ENCODE data around the gene ARPC5L.
"Not testable (repeated sequence)": the region's sequence is repeated elsewhere in the genome, so short reads cannot be mapped to it uniquely, and the experiment has no call there.

The ARPC5L gene

DNA sequence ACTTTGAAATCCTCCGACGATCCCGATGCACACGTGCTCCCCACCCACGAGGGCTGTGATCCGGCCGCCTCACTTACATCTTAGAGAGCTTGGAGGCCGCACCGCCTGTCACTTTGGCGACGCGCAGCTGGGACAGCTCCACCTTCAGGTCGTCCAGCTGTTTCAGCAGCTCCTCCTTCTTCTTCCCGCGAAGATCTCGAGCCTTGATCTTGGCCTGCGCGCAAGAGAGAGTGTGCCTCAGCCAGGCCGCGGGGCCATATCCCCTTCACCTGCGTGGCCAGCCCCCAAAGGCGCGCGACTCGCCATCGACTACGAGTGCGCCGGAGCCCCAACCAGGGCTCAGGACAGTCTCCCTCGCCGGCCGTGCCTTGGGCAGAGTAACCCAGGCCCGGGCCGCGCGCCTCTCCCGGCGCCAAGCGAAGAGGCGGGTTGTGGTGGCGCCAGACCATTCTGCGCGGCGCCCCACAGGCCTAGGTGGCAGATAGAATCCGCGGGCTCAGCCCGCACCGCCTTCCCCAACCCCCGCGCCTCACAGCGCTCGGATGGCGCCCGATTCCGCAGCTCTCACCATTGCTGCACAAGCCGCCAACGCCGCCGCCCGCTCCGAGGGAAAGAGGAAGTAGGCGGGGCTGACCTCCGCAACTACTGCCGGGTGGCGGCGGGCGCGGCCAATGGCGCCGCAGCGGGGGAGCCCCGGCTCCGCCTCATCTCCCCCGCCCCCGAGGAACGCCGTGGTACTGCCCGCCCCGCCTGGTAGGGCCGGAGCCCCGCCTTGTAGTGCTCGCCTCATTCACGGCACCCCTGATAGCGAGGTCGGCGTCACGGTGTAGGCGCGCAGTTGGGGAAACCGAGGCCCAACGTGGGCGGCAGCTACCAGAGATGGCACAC lies at the start of gene ARPC5L, which contains the start of gene RPL35:
TSS of gene ARPC5L (plus strand) at position 789 of the 888 bp plus-strand sequence. CDS start 7,161 bp downstream, outside the sequence.
TSS of gene RPL35 (minus strand) at position 616 of the 888 bp plus-strand sequence. CDS start at position 571, 45 bp downstream.
- peak; percentile 62 for DNase-seq

DNA sequence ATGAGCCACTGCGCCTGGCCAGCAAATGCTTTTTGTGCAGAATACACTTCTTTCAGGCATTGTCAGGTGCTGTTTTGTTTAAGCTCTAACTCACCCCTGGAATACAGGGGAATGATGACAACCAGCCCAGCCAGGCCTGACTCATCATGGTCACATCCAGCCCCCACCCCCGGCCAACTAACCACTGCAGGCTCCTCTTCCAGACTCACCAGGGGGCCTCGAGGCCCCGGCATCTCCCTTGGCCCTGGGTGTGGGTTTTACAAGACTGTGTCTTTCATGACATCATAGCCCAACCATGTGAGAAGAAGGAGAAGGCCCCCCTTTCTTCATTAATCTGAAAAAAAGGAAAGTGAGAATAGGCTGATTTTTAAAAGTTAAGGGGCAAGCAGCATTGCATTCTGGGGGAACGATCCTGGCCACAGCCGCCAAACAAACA lies 49.5 kb upstream of the ARPC5L start:
- peak; percentile 4 for DNase-seq

DNA sequence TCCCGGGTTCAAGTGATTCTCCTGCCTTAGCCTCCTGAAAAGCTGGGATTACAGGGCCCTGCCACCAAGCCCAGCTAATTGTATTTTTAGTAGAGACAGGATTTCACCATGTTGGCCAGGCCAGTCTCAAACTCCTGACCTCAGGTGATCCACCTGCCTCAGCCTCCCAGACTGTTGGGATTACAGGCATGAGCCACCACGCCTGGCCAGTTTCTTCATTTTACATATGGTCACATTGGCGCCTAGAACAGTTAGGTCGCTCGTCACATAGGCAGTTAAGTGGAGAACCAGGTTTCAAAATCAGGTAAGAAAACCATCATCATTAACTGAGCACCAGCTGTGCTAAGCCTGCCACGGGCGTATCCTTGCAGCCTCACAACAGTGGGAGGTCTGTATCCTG lies 48.9 kb upstream of the ARPC5L start:
- DNase-seq, result no peak

DNA sequence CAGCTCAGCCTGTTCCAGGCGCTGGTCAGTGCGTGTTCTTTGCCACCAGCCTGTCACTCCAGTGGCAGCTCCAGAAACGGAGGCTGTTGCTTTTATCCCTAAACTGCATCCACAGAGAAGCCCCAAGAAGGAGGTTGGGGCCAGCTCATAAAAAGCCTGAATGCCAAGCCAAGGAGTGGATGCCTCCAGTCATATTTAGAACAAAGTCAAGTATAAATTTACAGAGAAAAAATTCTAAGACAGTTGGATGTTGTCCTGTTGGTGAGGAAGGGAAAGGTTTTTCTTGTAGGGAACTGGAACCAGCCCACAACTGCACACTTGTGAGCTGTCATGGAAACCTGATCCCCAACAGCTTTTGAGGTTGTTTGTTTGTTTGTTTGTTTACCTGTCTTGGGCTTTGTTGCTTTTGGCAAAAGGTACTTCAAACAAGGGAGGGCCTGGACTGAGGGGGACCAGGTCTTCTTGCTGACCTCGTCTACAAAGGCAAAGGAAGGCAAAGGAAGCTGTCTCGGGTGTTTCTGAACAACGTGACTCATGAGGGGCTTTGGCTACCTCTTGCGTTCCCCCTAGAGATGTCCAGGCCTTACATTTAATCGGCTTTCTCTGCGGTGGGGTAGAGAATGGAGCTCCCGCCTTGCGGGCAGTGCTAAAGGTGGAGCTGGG lies 48.3 kb upstream of the ARPC5L start:
- DNase-seq, result no peak

DNA sequence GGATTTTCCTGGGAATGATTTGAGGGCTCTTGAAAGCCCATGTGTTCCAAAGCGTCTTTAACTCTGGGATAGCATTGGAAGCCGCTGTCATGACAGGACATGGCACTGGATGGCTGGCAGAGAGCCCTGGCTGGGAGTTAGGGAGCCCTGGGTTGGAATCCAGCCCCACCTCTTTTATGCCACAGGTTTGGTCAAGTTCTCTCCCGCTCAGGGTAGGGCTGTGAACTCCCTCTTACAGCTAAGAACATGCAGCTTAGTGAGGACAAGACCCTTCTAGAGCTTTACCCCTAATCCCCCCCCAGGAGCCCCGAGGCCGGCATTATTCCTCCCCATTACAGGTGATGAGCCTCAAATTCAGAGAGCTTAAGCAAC lies 47.8 kb upstream of the ARPC5L start:
- no peak for DNase-seq

DNA sequence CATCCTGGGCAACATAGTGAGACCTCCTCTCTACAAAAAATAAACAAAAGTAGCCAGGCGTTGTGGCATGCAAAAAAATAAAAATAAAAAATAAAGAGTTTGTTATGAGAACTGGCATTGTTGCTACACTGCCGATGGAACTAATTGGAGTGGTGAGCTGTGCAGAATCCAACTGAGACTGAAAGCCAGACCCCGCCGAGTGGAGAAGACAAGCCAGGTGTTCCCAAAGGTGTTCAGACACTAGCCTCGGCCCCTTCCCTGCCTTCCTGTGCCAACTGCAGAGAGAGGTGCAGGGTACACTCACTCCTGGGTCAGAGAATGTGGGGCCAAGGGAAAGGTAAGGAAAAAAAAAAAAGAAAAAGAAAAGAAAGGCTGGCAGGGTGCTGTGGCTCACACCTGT lies 46.3 kb upstream of the ARPC5L start:
- no peak for DNase-seq

DNA sequence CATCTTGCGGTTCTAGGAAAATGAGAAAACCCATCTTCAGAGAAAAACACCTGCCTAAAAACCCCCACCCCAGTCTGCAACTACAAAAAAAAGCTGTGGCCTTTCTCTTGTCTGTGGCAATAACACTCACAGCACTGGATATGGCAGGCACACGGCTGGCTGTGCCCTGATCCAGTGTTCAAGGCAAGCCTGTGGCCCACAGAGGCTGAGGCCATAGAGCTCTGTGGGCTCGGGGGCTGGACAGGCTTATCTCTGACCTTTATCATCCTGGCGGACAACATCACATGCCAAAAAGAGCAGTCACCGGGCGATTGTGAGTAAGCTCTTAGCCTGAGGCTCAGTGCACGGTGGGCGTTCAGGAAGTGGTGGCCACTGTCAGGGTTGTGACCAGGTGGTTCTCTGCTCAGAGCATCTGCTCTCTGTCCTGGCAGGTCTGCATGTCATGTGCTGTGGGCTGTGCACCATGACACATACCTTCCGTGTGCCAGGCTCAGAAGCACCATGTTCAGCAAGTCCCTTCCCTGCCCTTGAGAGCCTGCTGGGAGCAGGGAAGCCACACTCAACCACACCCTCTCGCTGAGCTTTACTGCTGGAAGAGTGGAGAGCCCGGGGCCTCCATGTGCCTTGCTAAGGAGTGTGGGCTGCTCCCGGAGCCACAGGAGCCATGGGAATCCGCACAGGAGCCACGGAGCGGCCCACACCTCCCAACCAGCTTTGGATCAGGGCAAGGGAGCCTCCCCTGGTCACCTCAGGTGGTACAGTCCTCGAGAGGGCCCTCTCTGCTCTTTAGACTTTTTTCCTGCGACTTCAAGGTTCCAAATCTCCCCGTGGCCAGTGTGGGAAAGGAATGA lies 43.3 kb upstream of the ARPC5L start:
- no peak for DNase-seq

DNA sequence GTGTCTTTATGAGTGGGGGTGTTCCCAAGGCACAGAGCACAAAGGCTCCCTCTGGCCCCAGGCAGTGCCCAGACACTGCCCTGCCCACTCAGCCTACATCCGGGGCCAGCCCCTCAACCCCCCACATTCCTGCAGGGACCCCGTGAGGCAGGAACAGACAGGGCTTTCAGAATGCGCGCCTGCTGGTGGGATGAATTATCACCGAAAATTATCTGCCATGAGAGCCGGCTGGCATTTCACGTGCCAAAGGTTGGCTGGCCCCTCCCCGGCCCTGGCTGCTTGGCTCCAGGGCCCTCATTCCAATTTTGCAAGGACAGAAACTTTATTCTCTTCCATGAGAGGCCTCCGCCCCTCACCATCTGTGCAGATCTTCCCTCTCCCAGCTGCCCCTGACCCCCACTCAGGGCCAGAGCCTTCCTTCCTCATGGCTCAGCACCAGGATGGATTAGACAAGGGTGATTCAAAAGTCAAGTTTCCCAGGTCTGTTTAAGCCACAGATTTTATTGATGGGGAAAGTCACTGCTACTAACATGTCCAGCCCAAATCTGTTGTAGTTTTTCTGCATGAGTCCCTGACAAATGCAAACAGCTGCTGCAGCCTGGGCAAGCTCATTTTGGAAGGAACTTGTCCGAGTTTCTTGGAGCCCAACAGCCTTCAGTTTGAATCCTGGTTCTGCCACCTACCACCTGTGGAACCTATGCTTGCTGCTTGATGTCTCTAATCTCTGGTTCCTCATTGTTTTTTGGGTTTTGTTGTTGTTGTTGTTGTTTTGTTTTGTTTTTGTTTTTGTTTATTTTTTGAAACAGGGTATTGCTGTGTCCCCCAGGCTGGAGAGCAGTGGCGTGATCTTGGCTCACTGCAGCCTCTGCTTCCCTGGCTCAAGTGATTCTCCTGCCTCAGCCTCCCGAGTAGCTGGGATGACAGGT lies 41.0 kb upstream of the ARPC5L start:
- no peak for DNase-seq

DNA sequence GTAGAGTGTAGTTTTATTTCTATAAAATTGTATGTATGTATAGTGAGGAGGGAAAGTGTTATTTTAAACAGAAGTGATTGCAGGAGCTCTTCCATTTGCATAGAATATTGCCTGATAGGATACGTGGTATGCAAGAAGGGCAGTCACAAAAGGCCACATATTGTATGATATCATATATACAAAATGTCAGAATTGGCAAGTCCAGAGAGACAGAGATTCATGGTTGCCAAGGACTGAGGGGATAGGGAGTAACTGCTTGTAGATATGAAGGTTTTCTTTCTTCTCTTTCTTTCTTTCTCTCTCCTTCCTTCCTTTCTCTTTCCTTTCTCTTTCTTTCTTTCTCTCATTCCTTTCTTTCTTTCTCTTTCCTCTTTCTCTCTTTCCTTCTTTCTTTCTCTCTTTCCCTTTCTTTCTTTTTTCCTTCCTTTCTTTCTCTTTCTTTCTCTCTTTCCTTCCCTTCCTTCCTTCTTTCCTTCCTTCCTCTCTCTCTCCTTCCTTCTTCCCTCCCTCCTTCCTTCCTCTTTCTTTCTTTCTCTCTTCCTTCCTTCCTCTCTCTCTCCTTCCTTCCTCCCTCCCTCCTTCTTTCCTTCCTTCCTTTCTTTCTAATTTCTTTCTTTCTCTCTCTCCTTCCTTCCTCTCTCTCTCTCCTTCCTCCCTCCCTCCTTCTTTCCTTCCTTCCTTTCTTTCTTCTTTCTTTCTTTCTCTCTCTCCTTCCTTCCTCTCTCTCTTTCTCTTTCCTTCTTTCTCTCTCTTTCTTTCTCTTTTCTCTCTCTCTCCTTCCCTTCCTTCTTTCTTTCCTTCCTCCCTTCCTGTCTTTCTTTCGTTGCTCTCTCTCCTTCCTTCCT lies 33.2 kb upstream of the ARPC5L start:
- DNase-seq, result no peak

DNA sequence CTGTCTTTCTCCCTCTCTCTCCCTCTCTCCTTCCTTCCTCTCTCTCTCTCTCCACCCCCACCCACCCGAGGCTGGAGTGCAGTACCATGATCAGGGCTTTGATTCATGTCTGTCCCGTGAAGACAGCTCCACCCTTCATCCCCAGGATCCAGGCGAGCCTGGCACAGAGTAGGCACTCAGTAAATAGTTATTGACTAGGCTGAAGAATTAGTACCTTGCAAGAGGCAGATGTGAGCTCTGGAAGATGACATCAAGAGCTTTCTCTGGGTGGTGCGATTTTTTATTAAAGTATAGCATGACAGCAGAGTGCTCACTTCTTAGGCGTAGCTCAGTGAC lies 32.6 kb upstream of the ARPC5L start:
- no peak for DNase-seq

DNA sequence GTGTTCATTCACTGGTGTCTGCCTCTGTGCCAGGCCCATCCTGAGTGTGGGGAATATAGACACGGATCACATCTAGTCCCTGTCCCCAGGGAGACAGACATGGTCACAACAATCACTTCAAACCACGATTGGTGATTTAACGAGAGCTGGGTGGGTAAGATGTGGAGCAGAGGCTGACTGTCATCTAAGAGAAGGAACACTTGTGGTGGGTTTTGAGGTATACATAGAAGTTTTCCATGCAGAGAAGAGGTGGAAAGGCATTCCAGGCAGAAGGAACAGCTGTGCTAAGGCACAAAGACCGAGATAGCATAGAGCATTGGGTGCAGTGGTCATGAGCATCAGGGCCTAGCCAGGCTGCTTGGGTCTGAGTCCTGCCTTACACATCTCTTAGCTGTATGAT lies 31.3 kb upstream of the ARPC5L start:
- no peak for DNase-seq

DNA sequence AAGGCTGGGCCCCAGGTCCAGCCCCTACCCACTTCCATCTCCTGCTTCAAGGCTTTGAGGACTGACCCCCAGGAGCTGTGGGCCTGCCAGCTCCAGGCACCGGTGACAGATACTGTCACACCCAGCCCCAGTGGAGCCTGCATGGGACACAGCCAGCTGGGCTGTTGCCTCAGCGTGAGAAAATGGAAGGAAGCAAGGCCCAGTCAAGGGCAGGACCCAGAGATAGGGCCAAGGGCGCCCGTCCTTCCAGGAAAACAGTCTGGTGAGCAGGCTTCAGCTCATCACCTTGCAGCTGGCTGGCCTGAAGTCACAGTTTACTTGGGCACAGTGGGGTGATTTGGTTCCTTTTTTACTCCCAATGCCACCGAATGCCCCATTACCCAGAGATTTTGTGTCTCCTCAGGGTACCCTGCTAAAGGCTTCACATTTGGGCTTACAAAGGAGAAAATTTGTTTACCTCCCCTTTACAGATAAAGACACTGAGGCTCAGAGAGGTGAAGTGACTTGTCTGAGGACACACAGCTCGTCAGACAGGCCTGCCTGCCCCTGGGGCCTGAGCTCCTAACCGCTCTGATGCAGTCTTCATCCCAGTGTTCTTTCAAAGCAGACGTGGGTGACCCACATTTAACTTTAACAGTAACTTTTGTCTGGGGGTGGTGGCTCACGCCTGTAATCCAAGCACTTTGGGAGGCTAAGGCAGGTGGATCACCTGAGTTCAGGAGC lies 30.1 kb upstream of the ARPC5L start:
- DNase-seq, result no peak

DNA sequence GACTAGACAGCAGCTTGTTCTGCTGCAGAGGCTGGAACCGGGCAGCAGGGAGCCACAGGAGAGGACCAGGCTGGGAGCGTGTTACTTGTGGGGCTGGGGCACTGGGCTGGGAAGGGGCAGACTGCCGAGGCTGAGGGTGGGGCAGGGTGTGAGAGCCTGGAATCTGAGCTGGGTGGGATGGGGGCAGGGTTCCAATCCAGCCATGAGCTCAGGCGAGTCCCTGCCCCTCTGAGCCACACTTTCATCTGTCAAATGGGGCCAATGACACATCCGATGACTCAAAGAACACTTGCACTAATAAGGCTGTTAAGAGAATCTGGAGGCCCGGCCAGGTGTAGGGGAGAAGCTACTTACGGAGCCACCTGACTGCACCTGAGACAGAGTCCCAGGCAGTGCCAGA lies 27.3 kb upstream of the ARPC5L start:
- DNase-seq, result no peak

DNA sequence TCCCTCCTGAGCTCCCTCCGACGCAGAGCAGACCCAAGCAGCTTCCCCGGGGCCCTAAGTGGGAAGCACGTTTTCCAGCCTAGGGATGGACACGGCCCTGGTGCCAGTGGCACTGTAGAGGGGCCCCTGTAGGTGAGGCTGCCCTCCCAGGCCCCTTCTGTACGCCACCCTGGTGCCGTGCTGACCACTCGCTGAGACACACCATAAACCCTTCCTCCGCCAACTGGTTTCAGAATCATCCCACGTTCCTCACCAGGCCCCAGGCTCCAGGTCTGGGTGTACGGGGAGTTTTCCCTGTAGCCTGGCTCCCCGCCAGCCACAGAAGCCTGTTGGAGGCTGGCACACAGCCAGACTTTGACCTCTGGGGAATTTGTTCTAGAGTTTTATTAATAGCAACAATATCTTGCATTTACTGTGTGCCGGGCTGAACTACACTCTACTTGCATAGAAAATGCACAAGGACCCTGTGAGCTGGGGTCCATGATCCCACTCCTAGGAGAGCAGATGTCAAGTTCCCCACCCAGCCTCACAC lies 26.8 kb upstream of the ARPC5L start:
- no peak for DNase-seq

DNA sequence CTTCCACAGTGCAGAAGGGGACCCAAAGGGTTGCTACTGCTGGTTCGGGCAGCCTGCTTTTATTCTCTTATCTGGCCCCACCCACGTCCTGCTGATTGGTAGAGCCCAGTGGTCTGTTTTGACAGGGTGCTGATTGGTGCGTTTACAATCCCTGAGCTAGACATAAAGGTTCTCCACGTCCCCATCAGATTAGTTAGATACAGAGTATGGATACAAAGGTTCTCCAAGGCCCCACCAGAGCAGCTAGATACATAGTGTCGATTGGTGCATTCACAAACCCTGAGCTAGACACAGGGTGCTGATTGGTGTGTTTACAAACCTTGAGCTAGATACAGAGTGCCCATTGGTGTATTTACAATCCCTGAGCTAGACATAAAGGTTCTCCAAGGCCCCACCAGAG lies 23.8 kb upstream of the ARPC5L start:
- not testable (repeated sequence) for DNase-seq

DNA sequence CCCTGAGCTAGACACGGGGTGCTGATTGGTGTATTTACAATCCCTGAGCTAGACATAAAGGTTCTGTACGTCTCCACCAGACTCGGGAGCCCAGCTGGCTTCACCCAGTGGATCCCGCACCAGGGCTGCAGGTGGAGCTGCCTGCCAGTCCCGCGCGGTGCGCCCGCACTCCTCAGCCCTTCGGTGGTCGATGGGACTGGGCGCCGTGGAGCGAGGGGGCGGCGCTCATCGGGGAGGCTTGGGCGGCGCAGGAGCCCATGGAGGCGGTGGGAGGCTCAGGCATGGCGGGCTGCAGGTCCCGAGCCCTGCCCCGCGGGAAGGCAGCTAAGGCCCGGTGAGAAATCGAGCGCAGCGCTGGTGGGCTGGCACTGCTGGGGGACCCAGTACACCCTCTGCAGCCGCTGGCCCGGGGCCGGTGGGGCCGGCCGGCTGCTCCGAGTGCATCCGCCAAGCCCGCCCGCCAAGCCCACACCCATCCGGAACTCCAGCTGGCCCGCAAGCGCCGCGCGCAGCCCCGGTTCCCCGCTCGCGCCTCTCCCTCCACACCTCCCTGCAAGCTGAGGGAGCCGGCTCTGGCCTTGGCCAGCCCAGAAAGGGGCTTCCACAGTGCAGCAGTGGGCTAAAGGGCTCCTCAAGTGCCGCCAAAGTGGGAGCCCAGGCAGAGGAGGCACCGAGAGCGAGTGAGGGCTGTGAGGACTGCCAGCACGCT lies 23.2 kb upstream of the ARPC5L start:
- DNase-seq, result not testable (repeated sequence)

DNA sequence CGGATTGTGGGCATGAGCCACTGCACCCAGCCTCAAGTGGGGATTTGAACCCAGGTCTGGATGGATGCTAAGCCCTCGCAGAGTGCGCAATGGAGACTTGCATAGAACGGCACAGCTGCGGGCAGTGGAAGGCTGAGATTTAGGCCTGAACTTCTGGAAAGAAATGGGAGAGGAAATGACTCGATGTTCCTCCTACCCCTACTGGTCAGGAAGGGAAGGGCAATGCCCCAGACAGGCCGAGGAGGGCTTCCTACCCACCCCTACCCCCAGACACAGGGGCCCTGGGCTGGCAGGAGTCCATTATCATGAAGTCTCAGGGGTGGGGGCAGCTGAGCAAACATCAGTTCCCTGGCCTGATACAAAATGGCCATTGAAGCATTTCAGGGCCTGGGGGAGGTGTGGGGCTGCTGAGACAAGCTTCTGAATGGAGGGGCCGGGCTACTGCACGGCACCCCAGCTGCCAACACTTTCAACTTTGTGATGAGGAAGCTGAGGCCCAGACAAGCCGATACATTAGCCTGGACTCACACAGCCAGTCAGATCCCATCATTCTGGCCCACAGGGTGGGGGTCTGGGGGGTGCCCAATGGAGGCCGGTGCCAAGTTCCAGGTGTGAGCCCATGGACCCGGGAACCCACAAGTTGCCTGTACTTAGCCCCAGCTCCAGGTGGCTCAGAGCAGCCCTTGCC lies 22.2 kb upstream of the ARPC5L start:
- DNase-seq, result no peak

DNA sequence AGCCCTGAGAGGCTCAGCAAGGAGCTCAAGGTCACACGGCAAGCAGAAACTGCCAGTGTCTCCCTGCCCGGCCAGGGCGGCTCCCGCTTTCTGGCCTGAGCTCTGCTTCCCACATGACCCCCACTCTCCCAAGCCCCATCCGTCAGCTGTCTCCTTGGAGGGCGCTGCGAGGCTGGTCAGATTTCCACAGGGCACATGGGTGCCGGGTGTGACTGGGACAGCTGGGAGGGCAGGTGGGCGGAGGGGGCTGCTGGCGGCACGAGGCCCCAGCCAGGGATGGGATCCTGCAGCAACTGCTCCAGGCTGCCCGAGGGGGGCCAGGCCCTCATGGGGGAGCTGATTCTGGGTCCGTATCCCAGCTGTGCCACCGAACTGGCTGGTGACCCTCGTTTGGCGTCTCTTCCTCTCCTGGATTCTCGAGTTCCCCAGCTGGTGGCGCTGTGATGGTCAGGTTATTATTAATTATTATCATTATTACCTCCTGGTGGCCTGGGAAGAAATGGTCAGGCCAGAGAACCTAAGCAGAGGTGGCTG lies 21.6 kb upstream of the ARPC5L start:
- DNase-seq, result no peak
